IPS-15b (cell line): Measurements from ENCODE around the gene SPATC1L.
"Not testable (repeated sequence)": the region's sequence is repeated elsewhere in the genome, so short reads cannot be mapped to it uniquely, and the experiment has no call there.

Source experiments
- H3K27me3 ChIP-seq: one replicate; pipeline ENCODE4 v1.6.1; 2013; ENCODE audit warnings: low read length; ENCODE audit not compliant: control insufficient read depth, insufficient read depth
- H3K36me3 ChIP-seq: one replicate; pipeline ENCODE4 v1.6.1; 2013; ENCODE audit warnings: low read length; ENCODE audit not compliant: control insufficient read depth, insufficient read depth
- H3K4me1 ChIP-seq: one replicate; pipeline ENCODE4 v1.6.1; 2013; ENCODE audit warnings: mild to moderate bottlenecking, low read length; ENCODE audit not compliant: control insufficient read depth, insufficient read depth
- H3K4me3 ChIP-seq: one replicate; pipeline ENCODE4 v1.5.1; 2013; ENCODE audit warnings: low read depth, low read length
- H3K9ac ChIP-seq: one replicate; pipeline ENCODE4 v1.6.1; 2013; ENCODE audit warnings: low read depth, mild to moderate bottlenecking, low read length
- H3K9me3 ChIP-seq: one replicate; pipeline ENCODE4 v1.6.1; 2013; ENCODE audit warnings: mild to moderate bottlenecking, low read length; ENCODE audit not compliant: control insufficient read depth, insufficient read depth

The SPATC1L gene

GRCh38 chr21:46171996-46172862 lies 12.0 kb downstream of the SPATC1L start:
- Histone ChIP-seq H3K36me3 (no peaks in the 10 kb centered on the region), H3K9ac (no peak overlapping the region), H3K9me3 (no peaks in the 10 kb centered on the region), H3K27me3 (no peaks in the 10 kb centered on the region), H3K4me3 (no peak overlapping the region), H3K4me1 (no peaks in the 10 kb centered on the region)

DNA sequence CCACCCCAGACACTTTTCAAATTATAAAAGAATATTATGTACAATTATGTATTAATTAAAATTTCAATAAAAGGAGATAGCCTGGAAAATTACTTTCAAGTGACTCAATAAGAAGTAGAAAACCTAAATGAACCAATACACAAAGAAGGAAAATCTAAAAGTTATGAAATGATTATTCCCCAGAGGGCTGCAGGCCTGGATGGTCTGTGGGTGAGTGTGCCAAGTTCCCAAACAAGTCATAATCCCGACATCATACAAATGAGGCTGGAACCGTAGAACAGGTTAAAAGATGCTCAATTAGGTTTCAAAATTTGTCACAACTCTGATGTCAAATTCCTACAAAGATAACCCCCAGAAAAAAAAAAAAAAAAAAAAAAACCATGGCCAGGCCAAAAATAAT lies 12.7 kb downstream of the SPATC1L start:
- no peaks in the 10 kb centered on the region for H3K4me1 ChIP-seq
- H3K36me3 ChIP-seq, result no peaks in the 10 kb centered on the region
- no peak overlapping the region for H3K9ac ChIP-seq
- no peak overlapping the region for H3K4me3 ChIP-seq
- H3K9me3 ChIP-seq, result no peaks in the 10 kb centered on the region
- H3K27me3 ChIP-seq, result no peaks in the 10 kb centered on the region

GRCh38 chr21:46170436-46171193 lies 13.6 kb downstream of the SPATC1L start:
- not testable (repeated sequence) for H3K9ac ChIP-seq, H3K9me3 ChIP-seq, H3K36me3 ChIP-seq, H3K4me3 ChIP-seq, H3K27me3 ChIP-seq, H3K4me1 ChIP-seq

GRCh38 chr21:46168659-46169386 lies 15.4 kb downstream of the SPATC1L start:
- H3K27me3 ChIP-seq, result no peaks in the 10 kb centered on the region
- H3K9ac ChIP-seq, result no peak overlapping the region
- no peak overlapping the region for H3K4me3 ChIP-seq
- H3K36me3 ChIP-seq, result peaks cover 2% of the 10 kb centered on the region
- no peaks in the 10 kb centered on the region for H3K4me1 ChIP-seq
- no peaks in the 10 kb centered on the region for H3K9me3 ChIP-seq

- peaks cover 2% of the 10 kb centered on the region for H3K36me3 ChIP-seq
- H3K4me1 ChIP-seq, result no peaks in the 10 kb centered on the region
- no peaks in the 10 kb centered on the region for H3K9me3 ChIP-seq
- no peaks in the 10 kb centered on the region for H3K27me3 ChIP-seq
- no peak overlapping the region for H3K9ac ChIP-seq
- no peak overlapping the region for H3K4me3 ChIP-seq
Observed at GRCh38 chr21:46168238-46168637, 16.0 kb downstream of the SPATC1L start.

GRCh38 chr21:46165098-46165497 lies 19.2 kb downstream of the SPATC1L start:
- H3K4me1 ChIP-seq, result no peaks in the 10 kb centered on the region

DNA sequence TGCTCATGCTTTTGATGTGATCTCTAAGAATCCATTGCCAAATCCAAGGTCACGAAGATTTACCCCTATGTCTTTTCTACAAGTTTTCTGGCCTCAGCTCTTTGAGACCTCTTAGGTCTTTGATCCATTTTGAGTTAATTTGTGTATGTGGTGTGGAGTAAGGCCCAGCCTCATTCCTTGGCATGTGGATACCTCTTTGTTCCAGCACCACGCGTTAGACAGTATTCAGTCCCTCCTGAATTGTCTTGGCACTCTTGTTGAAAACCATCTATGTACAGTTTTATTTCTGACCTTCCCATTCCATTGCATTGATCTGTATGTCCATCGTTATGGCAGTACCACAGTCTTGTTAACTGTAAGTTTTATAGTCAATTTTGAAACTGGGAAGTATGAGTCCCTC lies 20.9 kb downstream of the SPATC1L start:
- H3K27me3 ChIP-seq, result no peaks in the 10 kb centered on the region
- peaks cover 15% of the 10 kb centered on the region for H3K36me3 ChIP-seq
- H3K4me1 ChIP-seq, result no peaks in the 10 kb centered on the region
- H3K4me3 ChIP-seq, result no peak overlapping the region
- no peak overlapping the region for H3K9ac ChIP-seq
- H3K9me3 ChIP-seq, result no peaks in the 10 kb centered on the region

More at GRCh38 chr21:46165098-46165497, 19.2 kb downstream of the SPATC1L start:
- Histone ChIP-seq H3K36me3 (peaks cover 15% of the 10 kb centered on the region), H3K9ac (no peak overlapping the region), H3K27me3 (no peaks in the 10 kb centered on the region), H3K4me3 (no peak overlapping the region), H3K9me3 (no peaks in the 10 kb centered on the region)

DNA sequence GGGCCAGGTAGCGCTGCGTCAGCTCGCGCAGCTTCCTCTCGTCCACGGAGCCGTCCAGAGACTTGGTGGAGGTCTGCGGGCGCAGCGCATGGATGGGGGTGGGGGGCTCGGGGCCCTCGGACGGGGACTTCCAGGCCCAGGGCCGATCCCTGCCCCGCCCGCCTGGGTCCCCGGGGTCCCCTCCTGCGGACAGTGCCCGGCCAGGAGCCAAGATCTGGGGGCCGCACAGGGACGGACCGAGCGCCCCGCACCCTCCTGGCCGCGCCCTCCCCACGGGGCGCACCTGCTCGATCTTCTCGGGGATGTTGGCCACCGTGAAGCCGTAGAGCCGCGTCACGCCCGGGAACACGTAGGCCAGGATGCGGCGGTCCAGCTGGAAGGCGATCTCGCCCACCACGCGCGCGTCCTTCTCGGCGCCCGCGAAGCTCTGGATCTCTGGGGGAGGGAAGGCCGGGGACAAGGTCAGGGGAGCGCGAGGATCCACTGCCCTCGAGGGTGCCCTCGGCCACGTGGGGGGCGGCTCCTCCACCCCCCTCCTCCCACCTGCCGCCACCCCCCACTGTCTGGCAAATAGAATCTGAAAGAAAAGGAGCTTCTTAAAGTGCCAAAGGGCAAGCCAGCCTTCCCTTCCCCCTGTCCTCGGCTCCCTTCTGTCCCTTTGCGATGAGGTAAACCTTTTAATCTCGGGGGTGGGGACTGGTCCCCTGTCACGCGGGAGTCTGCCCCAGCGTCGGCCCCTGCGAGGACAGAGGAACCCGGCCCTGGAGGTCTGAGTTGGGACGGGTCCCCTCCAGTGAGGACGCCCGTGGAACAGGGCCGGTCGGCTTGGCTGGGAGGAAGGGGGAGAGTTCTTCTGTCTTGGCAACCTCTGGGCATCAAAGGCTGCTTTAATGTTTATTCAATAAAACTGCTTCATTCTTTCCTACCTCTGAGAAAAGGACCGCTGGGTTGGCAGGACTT lies 22.3 kb downstream of the SPATC1L start:
- Histone ChIP-seq H3K36me3 (peaks cover 19% of the 10 kb centered on the region), H3K9me3 (no peaks in the 10 kb centered on the region), H3K4me1 (no peaks in the 10 kb centered on the region), H3K27me3 (no peaks in the 10 kb centered on the region), H3K9ac (no peak overlapping the region), H3K4me3 (no peak overlapping the region)

DNA sequence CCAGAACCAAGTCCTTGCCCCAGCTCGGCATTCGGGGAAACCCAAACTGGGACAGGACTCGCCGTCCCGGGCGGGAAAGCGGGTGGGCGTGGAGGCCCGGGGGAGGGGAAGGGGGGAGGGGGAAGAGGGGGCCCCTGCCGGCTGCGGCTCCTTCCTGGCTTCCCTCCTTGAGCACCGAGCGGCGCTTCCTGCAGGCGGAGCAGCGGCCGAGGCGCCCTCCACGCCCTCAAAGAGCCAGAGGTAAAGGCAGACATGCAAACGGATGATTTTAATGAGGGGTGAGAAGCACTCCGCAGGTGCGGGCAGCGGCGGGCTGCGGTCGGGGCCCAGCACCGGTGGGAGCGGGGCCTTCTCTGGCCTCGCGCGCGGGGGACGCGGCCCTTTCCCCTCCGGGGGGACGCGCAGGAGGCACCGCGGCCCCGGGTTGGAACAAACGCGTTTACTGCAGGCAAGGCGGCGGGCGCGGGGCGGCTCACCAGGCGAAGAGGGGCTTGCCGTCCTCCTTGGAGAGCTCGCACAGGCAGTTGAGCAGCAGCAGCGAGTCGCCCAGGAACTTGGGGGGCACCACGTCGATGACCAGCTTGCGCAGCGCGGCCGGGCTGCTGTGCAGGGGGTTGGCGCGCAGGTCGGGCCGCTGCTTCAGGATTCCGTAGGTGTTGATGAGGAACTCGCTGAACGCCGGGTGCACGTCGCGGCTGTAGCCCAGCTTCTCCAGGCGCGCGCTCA lies 23.2 kb downstream of the SPATC1L start:
- Histone ChIP-seq H3K9ac (no peak overlapping the region), H3K4me3 (no peak overlapping the region), H3K4me1 (no peaks in the 10 kb centered on the region), H3K27me3 (no peaks in the 10 kb centered on the region), H3K9me3 (no peaks in the 10 kb centered on the region), H3K36me3 (peaks cover 19% of the 10 kb centered on the region)

DNA sequence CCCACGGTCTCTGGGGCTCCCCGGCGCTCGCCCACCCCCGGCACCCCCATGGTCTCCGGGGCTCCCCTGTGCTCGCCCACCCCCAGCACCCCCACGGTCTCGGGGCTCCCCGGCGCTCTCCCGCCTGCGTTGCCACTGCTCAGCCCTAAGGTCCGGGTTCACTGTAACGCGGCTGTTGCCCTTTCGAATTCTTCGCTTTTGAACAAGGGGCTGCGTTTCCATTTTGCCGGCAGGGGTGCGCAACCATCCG lies 23.7 kb downstream of the SPATC1L start:
- Histone ChIP-seq H3K9ac (no peak overlapping the region), H3K9me3 (no peaks in the 10 kb centered on the region), H3K36me3 (peaks cover 19% of the 10 kb centered on the region), H3K27me3 (no peaks in the 10 kb centered on the region), H3K4me1 (no peaks in the 10 kb centered on the region), H3K4me3 (no peak overlapping the region)
